H9 (cell line): ENCODE measurements around the gene MYO5B. TPM values are rescaled to one million over a fixed set of nuclear protein-coding genes. Genes with fewer than 3 reads are reported as not detected.

ENCODE experiments used
- DNase-seq: peaks from one replicate; pipeline ENCODE4 v3.0.0-alpha.2; 2017
- H2AFZ ChIP-seq: one replicate; pipeline ENCODE4 v1.6.1; 2013; ENCODE audit warnings: mild to moderate bottlenecking, low read length, control low read depth, moderate library complexity
- H2AK5ac ChIP-seq: 2 replicates; pipeline ENCODE4 v1.6.1; 2013; ENCODE audit warnings: low read length, control low read depth, mixed read lengths; ENCODE audit not compliant: insufficient read length
- H2BK120ac ChIP-seq: one replicate; pipeline ENCODE4 v1.6.1; 2013; ENCODE audit warnings: low read depth, mild to moderate bottlenecking, low read length, control low read depth, inconsistent platforms; ENCODE audit not compliant: poor library complexity, severe bottlenecking
- H2BK12ac ChIP-seq: 2 replicates; pipeline ENCODE4 v1.6.1; 2013; ENCODE audit warnings: low read length, control low read depth, mixed read lengths, low read depth; ENCODE audit not compliant: insufficient read length
- H2BK15ac ChIP-seq: 2 replicates; pipeline ENCODE4 v1.6.1; 2013; ENCODE audit warnings: low read depth, low read length, control low read depth
- H2BK20ac ChIP-seq: one replicate; pipeline ENCODE4 v1.6.1; 2013; ENCODE audit warnings: low read depth, mild to moderate bottlenecking, low read length, control low read depth, inconsistent platforms; ENCODE audit not compliant: poor library complexity, severe bottlenecking
- H2BK5ac ChIP-seq: 2 replicates; pipeline ENCODE4 v1.6.1; 2013; ENCODE audit warnings: low read length, control low read depth, mixed read lengths; ENCODE audit not compliant: insufficient read length
- H3K14ac ChIP-seq: 2 replicates; pipeline ENCODE4 v1.6.1; 2013; ENCODE audit warnings: low read length, control low read depth; ENCODE audit not compliant: insufficient read depth
- H3K18ac ChIP-seq: 2 replicates; pipeline ENCODE4 v1.6.1; 2013; ENCODE audit warnings: low read depth, mild to moderate bottlenecking, mixed read lengths, low read length, control low read depth; ENCODE audit not compliant: insufficient read length
- H3K23ac ChIP-seq: 2 replicates; pipeline ENCODE4 v1.6.1; 2013; ENCODE audit warnings: low read length, control low read depth, mixed read lengths, low read depth; ENCODE audit not compliant: insufficient read length
- H3K23me2 ChIP-seq: 2 replicates; pipeline ENCODE4 v1.6.1; 2013; ENCODE audit warnings: low read depth, mild to moderate bottlenecking, mixed read lengths, low read length, control low read depth; ENCODE audit not compliant: insufficient read length, poor library complexity, severe bottlenecking
- H3K27ac ChIP-seq: 2 replicates; pipeline ENCODE4 v1.5.1; 2013; ENCODE audit warnings: low read length, control low read depth, mixed read lengths, low read depth; ENCODE audit not compliant: insufficient read length
- H3K27me3 ChIP-seq: 2 replicates; pipeline ENCODE4 v1.6.1; 2013; ENCODE audit warnings: low read length, control low read depth, inconsistent platforms; ENCODE audit not compliant: insufficient read depth
- H3K4ac ChIP-seq: 2 replicates; pipeline ENCODE4 v1.6.1; 2013; ENCODE audit warnings: low read depth, mild to moderate bottlenecking, control low read depth, inconsistent platforms, low read length, moderate library complexity
- H3K4me1 ChIP-seq: 2 replicates; pipeline ENCODE4 v1.6.1; 2013; ENCODE audit warnings: low read length, control low read depth, inconsistent platforms; ENCODE audit not compliant: insufficient read depth
- H3K4me2 ChIP-seq: 2 replicates; pipeline ENCODE4 v1.6.1; 2013; ENCODE audit warnings: low read length, control low read depth, mixed read lengths; ENCODE audit not compliant: insufficient read length, insufficient read depth
- H3K56ac ChIP-seq: 2 replicates; pipeline ENCODE4 v1.6.1; 2013; ENCODE audit warnings: low read depth, mild to moderate bottlenecking, mixed read lengths, low read length, control low read depth; ENCODE audit not compliant: insufficient read length
- H3K79me1 ChIP-seq: 2 replicates; pipeline ENCODE4 v1.6.1; 2013; ENCODE audit warnings: low read depth, mild to moderate bottlenecking, moderate library complexity, low read length, control low read depth, inconsistent platforms; ENCODE audit not compliant: insufficient read depth, poor library complexity, severe bottlenecking
- H3K79me2 ChIP-seq: 2 replicates; pipeline ENCODE4 v1.6.1; 2013; ENCODE audit warnings: low read length, control low read depth, inconsistent platforms; ENCODE audit not compliant: insufficient read depth
- H3K9ac ChIP-seq: 2 replicates; pipeline ENCODE4 v1.6.1; 2013; ENCODE audit warnings: low read length, control low read depth, mixed read lengths; ENCODE audit not compliant: insufficient read length; ENCODE audit errors: extremely low read depth
- H3K9me3 ChIP-seq: one replicate; pipeline ENCODE4 v1.6.1; 2013; ENCODE audit warnings: low read depth, low read length, inconsistent platforms; ENCODE audit not compliant: control insufficient read depth
- H3T11ph ChIP-seq: one replicate; pipeline ENCODE4 v1.6.1; 2013; ENCODE audit warnings: mild to moderate bottlenecking, low read length, control low read depth, inconsistent platforms
- H4K20me1 ChIP-seq: one replicate; pipeline ENCODE4 v1.6.1; 2013; ENCODE audit not compliant: control insufficient read depth, insufficient read length, insufficient read depth
- H4K5ac ChIP-seq: 2 replicates; pipeline ENCODE4 v1.6.1; 2013; ENCODE audit warnings: low read depth, mild to moderate bottlenecking, mixed read lengths, low read length, control low read depth; ENCODE audit not compliant: insufficient read length
- H4K8ac ChIP-seq: replicated peaks from 2 replicates; pipeline ENCODE4 v1.6.1; 2013; ENCODE audit warnings: low read length, control low read depth, mixed read lengths, low read depth; ENCODE audit not compliant: insufficient read length
- H4K91ac ChIP-seq: 2 replicates; pipeline ENCODE4 v1.6.1; 2013; ENCODE audit warnings: low read depth, mild to moderate bottlenecking, moderate library complexity, mixed read lengths, low read length, control low read depth; ENCODE audit not compliant: insufficient read length
- H3K27ac Mint-ChIP-seq, 3 experiments: 2 replicates in 2 of 3; 3 replicates in 1 of 3; pipeline ENCODE4 v1.8.0; 2020 to 2021; ENCODE audit warnings: mixed read lengths in 3 of 3, mild to moderate bottlenecking in 1 of 3, moderate library complexity in 1 of 3
- H3K27me3 Mint-ChIP-seq: 2 replicates; pipeline ENCODE4 v1.8.0; 2021; ENCODE audit warnings: low read depth, mild to moderate bottlenecking, moderate library complexity, mixed read lengths
- H3K36me3 Mint-ChIP-seq, 3 experiments: 2 replicates in 2 of 3; 3 replicates in 1 of 3; pipeline ENCODE4 v1.8.0; 2020 to 2021; ENCODE audit warnings: low read depth in 3 of 3, mixed read lengths in 3 of 3; ENCODE audit not compliant: insufficient read depth in 1 of 3
- H3K4me1 Mint-ChIP-seq, 2 experiments: 2 replicates each; pipeline ENCODE4 v1.8.0; 2020; ENCODE audit warnings: mixed read lengths in 2 of 2
- H3K4me3 Mint-ChIP-seq, 2 experiments: 2 replicates in 1 of 2; 3 replicates in 1 of 2; pipeline ENCODE4 v1.8.0; 2020 to 2021; ENCODE audit warnings: mild to moderate bottlenecking in 2 of 2, mixed read lengths in 2 of 2, moderate library complexity in 1 of 2
- H3K9me3 Mint-ChIP-seq, 2 experiments: 2 replicates in 1 of 2; 3 replicates in 1 of 2; pipeline ENCODE4 v1.8.0; 2020; ENCODE audit warnings: mild to moderate bottlenecking in 2 of 2, mixed read lengths in 2 of 2, moderate library complexity in 1 of 2
- WGBS: extraction: QIAGEN DNeasy Blood & Tissue Kit; methylation state at CpG from one replicate; pipeline ENCODE4 v1.1.7; 2013; ENCODE audit warnings: missing lambda C conversion rate, low lambda C conversion rate, mixed read lengths; ENCODE audit not compliant: insufficient read length; ENCODE audit errors: extremely low coverage; 5-methylcytosine and 5-hydroxymethylcytosine counted together
- total RNA-seq: library from RNA; stranded (reverse); gene quantifications from 2 replicates; pipeline ENCODE4 v1.2.1, GENCODE V29; 2021
- TF ChIP-seq, protein P1 (sequence below): fragments of 200-600 bp; sonication (generic); conservative IDR thresholded peaks from 3 replicates; pipeline ENCODE4 v1.8.0; 2021; ENCODE audit warnings: antibody characterized with exemption, mild to moderate bottlenecking

Gene MYO5B
- total RNA-seq, 1 experiment from 2014 or later = 9.3 TPM

DNA sequence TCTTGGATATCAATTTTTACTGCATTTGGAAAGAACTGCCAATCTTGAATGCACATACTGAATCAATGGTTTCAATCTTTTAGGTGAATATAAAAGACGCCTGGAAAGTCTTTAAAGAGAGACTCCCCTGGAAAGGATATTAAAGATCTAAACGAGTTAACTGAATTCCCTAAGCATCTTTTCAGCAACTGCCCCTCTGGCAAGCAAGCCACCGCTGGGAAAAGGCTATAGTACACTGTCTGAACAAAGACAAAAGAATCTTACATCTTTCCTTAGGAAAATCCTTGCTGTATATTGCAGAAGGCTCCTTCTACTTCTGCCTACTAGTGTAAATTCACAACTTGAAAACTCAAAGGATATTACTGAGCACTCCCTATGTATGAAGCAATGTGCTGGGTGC is 28.0 kb downstream of the MYO5B start:
- no peak overlapping the region for H3K27ac ChIP-seq
- Mint-ChIP-seq H3K27me3 (peaks cover 1% of the 10 kb centered on the region; the same call in 1 of the 2 replicates), H3K4me3 (no peak overlapping the region), H3K27ac (no peak overlapping the region), H3K36me3 (no peaks in the 10 kb centered on the region), H3K4me1 (peaks cover 21 to 25% of the 10 kb centered on the region in 2 experiments), H3K9me3 (no peaks in the 10 kb centered on the region)
- H3K9ac ChIP-seq = no peak overlapping the region
- no peak overlapping the region for H4K5ac ChIP-seq
- H2BK12ac ChIP-seq = no peak overlapping the region
- no peak overlapping the region for H3K4me2 ChIP-seq
- no peak overlapping the region for H2AFZ ChIP-seq
- no peaks in the 10 kb centered on the region for H3K23me2 ChIP-seq
- H3K56ac ChIP-seq = no peak overlapping the region
- no peak overlapping the region for H2BK120ac ChIP-seq
- no peaks in the 10 kb centered on the region for H3K79me2 ChIP-seq
- H2BK15ac ChIP-seq = no peak overlapping the region
- TF ChIP-seq, protein P1, sequence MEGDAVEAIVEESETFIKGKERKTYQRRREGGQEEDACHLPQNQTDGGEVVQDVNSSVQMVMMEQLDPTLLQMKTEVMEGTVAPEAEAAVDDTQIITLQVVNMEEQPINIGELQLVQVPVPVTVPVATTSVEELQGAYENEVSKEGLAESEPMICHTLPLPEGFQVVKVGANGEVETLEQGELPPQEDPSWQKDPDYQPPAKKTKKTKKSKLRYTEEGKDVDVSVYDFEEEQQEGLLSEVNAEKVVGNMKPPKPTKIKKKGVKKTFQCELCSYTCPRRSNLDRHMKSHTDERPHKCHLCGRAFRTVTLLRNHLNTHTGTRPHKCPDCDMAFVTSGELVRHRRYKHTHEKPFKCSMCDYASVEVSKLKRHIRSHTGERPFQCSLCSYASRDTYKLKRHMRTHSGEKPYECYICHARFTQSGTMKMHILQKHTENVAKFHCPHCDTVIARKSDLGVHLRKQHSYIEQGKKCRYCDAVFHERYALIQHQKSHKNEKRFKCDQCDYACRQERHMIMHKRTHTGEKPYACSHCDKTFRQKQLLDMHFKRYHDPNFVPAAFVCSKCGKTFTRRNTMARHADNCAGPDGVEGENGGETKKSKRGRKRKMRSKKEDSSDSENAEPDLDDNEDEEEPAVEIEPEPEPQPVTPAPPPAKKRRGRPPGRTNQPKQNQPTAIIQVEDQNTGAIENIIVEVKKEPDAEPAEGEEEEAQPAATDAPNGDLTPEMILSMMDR = no peak
- H4K91ac ChIP-seq = no peak overlapping the region
- no peaks in the 10 kb centered on the region for H3K79me1 ChIP-seq
- H2BK20ac ChIP-seq = no peak overlapping the region
- DNase-seq = no peak
- no peak overlapping the region for H2AK5ac ChIP-seq
- no peaks in the 10 kb centered on the region for H3K27me3 ChIP-seq
- H4K20me1 ChIP-seq = no peaks in the 10 kb centered on the region
- H3K4me1 ChIP-seq = peaks cover 9% of the 10 kb centered on the region; the same call in 1 of the 2 replicates
- WGBS = no CpG with 5 or more reads among the region's 3 CpGs
- H2BK5ac ChIP-seq = no peak overlapping the region
- H3K14ac ChIP-seq = no peak overlapping the region
- H3K4ac ChIP-seq = no peak overlapping the region
- H3K23ac ChIP-seq = no peak overlapping the region
- no peak overlapping the region for H3T11ph ChIP-seq
- no peak overlapping the region for H4K8ac ChIP-seq
- no peaks in the 10 kb centered on the region for H3K9me3 ChIP-seq
- H3K18ac ChIP-seq = no peak overlapping the region
